AG10803 (cell line): ENCODE data around the gene CACUL1.
"Not testable (repeated sequence)": the region's sequence is repeated elsewhere in the genome, so short reads cannot be mapped to it uniquely, and the experiment has no call there.

Experiments
- DNase-seq: peaks from one replicate; pipeline ENCODE4 v3.0.0; 2010; ENCODE audit warnings: low read depth
- H3K4me3 ChIP-seq: 2 replicates; pipeline ENCODE4 v1.5.1; 2011; ENCODE audit warnings: mild to moderate bottlenecking, low read length, control low read depth
- TF ChIP-seq, protein P1 (sequence below): conservative IDR thresholded peaks from 2 replicates; pipeline ENCODE4 v1.5.1; 2011; ENCODE audit warnings: mild to moderate bottlenecking, low read length, control low read depth, inconsistent platforms

CACUL1 gene

GRCh38 chr10:118793545-118793944 is 38.8 kb upstream of the CACUL1 start:
- DNase-seq: no peak
- TF ChIP-seq, protein P1, sequence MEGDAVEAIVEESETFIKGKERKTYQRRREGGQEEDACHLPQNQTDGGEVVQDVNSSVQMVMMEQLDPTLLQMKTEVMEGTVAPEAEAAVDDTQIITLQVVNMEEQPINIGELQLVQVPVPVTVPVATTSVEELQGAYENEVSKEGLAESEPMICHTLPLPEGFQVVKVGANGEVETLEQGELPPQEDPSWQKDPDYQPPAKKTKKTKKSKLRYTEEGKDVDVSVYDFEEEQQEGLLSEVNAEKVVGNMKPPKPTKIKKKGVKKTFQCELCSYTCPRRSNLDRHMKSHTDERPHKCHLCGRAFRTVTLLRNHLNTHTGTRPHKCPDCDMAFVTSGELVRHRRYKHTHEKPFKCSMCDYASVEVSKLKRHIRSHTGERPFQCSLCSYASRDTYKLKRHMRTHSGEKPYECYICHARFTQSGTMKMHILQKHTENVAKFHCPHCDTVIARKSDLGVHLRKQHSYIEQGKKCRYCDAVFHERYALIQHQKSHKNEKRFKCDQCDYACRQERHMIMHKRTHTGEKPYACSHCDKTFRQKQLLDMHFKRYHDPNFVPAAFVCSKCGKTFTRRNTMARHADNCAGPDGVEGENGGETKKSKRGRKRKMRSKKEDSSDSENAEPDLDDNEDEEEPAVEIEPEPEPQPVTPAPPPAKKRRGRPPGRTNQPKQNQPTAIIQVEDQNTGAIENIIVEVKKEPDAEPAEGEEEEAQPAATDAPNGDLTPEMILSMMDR: no peak
- H3K4me3 ChIP-seq: no peak overlapping the region

- peak; percentile 69 for DNase-seq
- H3K4me3 ChIP-seq: no peak overlapping the region
Observed at GRCh38 chr10:118792526-118792925, 37.8 kb upstream of the CACUL1 start.

GRCh38 chr10:118790058-118790457 is 35.3 kb upstream of the CACUL1 start:
- H3K4me3 ChIP-seq: no peak overlapping the region
- TF ChIP-seq, protein P1: no peak
- no peak for DNase-seq

More at GRCh38 chr10:118792526-118792925, 37.8 kb upstream of the CACUL1 start:
- TF ChIP-seq, protein P1: no peak

DNA sequence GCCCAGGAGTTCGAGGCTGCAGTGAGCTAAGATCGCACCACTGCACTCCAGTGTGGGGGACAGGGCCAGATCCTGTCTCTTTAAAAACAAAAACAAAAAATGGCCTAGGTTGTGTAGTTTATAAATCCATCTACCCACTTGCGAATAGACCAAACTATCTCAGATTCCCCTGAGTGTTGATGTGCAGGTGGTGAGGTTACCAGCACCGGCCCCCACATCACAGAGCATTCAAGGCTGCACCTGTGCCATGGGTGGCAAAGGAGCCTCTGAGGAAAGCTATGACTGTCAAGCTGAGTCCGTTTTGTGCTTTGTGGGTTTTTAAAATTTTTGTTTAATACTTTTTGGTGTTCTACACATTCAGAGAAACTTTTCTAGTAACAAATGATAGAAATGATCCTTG is 30.8 kb upstream of the CACUL1 start:
- DNase-seq: no peak
- TF ChIP-seq, protein P1: no peak
- H3K4me3 ChIP-seq: no peak overlapping the region

GRCh38 chr10:118783776-118784545 is 29.2 kb upstream of the CACUL1 start:
- no peak overlapping the region for H3K4me3 ChIP-seq
- TF ChIP-seq, protein P1: no peak
- DNase-seq: no peak

DNA sequence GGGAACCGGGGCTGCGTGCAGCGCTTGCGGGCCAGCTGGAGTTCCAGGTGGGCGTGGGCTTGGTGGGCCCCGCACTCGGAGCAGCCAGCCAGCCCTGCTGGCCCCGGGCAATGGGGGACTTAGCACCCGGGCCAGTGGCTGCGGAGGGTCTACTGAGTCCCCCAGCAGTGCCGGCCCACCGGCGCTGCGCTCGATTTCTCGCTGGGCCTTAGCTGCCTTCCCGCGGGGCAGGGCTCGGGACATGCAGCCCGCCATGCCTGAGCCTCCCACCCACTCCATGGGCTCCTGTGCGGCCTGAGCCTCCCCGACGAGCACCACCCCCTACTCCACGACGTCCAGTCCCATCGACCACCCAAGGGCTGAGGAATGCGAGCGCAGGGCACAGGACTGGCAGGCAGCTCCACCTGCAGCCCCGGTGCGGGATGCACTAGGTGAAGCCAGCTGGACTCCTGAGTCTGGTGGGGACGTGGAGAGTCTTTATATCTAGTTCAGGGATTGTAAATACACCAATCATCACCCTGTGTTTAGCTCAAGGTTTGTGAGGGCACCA is 28.2 kb upstream of the CACUL1 start:
- H3K4me3 ChIP-seq, DNase-seq: not testable (repeated sequence)

DNA sequence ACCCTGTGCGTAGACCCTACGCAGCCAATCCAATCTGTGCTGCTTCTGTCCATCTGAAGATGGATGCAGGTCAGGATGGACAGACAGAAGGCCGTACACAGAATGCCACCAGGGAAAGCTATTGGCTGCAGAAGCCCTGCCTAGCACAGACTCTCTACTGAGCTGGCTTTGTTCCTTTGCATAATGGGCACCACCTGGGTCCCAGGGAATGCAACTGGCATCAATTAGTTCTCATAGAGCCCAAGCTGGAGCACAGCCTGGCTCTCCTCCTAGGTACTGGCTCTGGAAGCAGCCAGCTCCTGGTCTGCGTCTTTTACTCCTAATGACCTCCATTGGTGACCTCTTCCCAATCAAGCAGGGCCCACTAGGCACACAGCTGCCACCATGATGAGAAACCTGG is 26.8 kb upstream of the CACUL1 start:
- no peak overlapping the region for H3K4me3 ChIP-seq
- TF ChIP-seq, protein P1: no peak
- DNase-seq: no peak
